Measurements from ENCODE around the gene RGS3. TPM values are rescaled to one million over a fixed set of nuclear protein-coding genes. Genes with fewer than 3 reads are reported as not detected.

The RGS3 gene
- total RNA-seq, 2 experiments from 2014 or later = 51.0 to 51.5 TPM

DNA sequence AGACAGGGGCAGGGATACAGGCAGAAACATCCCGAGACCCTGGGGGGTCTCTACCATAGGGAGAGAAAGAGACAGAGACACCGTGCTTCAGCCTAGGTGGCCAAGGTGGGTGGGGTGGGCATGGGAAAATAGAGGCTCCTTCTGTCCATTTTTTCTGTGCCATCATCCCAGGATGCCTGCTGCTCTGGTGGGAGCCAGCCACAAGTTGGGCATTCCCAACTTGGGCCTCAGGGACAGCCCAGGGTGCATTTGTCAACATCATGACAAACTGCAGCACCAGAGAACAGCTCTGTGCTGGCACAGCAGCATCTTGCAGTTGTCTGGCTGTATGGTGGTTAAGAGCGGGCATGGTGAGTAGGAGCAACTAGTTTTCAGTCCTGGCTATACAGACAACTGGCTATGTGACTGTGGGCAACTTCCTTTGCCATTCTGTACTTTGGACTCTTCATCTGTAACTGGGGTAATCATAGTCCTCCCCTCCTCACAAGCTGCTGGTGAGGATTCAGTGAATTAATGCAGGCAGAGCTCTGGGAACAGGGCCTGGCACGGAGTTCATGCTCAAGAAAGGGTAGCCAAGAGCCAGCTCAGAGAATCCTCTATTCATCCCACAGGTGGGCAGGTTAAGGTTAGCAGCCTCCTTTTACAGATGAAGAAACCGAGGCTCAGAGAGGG, 100.4 kb downstream of the RGS3 start:
- ATAC-seq = no peak
- ChIA-PET CTCF (interaction anchor here (1.1 to 2.4 kb wide), 3 partner anchors 28 to 94 kb away, joined by 3 to 7 read pairs (median 4); no protein-coding TSS in a partner anchor), POLR2A (no interaction called here)
- Mint-ChIP-seq H3K27ac (no peak overlapping the region), H3K4me1 (ENCODE audit: low read depth) (peaks cover 37% of the 10 kb centered on the region), H3K27me3 (no peaks in the 10 kb centered on the region), H3K9me3 (no peaks in the 10 kb centered on the region), H3K36me3 (ENCODE audit: low read depth) (peaks cover 6% of the 10 kb centered on the region), H3K4me3 (no peak overlapping the region)
- no peak for DNase-seq
- TF ChIP-seq, protein P1, sequence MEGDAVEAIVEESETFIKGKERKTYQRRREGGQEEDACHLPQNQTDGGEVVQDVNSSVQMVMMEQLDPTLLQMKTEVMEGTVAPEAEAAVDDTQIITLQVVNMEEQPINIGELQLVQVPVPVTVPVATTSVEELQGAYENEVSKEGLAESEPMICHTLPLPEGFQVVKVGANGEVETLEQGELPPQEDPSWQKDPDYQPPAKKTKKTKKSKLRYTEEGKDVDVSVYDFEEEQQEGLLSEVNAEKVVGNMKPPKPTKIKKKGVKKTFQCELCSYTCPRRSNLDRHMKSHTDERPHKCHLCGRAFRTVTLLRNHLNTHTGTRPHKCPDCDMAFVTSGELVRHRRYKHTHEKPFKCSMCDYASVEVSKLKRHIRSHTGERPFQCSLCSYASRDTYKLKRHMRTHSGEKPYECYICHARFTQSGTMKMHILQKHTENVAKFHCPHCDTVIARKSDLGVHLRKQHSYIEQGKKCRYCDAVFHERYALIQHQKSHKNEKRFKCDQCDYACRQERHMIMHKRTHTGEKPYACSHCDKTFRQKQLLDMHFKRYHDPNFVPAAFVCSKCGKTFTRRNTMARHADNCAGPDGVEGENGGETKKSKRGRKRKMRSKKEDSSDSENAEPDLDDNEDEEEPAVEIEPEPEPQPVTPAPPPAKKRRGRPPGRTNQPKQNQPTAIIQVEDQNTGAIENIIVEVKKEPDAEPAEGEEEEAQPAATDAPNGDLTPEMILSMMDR (IDR thresholded peaks at IDR 0.05) = no peak
- intact Hi-C loops (cut with micrococcal nuclease) = no loop called here

DNA sequence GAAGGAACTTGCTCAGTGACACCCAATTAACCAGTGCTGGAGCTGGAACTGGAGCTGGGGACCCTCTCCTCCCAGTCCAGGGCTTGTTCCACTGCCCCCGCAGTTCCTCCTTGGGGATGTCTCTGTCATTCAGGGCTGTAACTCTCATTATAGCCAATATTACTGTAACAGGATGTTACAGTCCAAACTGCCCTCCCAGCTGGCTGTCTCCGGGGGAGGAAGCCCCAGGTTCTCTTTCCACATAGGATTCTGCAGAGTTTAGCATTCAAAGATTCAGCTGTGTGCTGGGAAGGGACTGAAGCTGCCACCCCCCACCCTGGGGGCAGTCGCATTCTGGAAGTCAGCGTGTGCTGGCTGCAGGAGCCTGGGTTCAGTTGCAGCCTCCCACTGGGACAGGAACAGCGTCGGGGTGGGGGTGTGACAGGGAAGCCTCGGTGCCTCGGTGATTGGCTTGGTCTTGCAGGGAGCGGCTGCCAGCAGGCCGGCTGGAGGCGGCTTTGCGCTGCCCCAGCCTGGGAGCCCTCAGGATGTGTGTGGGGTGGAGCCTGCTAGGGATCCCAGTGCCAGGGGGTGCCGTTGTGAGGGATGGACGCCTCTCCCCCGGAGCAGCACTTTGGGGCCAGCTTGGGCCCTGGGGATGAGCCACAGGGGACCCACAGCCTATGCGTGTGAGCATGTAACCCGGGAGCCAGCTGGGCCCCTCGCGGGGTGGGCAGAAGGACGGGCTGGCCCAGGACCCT, 101.1 kb downstream of the RGS3 start:
- H3K27ac Mint-ChIP-seq = no peak overlapping the region

DNA sequence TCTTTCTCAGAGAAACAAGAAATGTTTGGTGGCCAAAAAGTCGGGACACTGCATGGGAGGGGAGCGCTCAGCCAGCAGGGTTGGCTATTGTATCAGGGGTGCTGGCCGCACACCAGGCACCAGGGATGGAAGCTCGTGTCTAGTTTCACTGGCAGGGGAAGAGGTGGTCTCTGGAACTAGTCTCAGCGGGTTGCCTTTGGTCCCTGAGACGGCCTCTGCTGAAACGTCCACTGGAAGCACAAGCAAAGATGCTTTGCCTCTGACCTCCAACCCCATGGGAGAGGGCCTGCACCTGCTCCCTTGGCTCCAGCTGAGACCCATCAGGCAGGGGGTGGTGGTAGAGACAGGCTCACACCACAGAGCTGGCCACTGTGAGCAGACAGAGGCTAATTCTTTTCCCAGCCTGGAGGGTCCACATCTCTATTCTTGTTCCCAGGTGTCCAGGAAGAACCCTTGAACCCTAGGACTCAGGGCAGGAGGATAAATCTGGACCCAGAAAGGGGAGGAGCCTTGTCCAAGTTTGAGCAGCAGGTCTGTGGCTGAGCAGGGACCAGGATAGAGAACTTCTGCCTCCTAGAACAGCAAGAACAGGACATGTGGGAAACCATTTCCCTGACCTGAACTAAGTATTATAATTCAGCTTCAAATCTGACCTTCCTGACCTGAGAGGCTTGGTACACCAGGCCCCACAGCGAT, 102.6 kb downstream of the RGS3 start:
- TF ChIP-seq, protein P1 (IDR thresholded peaks at IDR 0.05) = no peak
- H3K27me3 Mint-ChIP-seq = no peaks in the 10 kb centered on the region
- ChIA-PET POLR2A (interaction anchor here (1.4 kb wide), 1 partner anchor 12 kb away, joined by 3 read pairs; no protein-coding TSS in a partner anchor), CTCF (interaction anchor here (2.4 kb wide), 1 partner anchor 92 kb away, joined by 7 read pairs; no protein-coding TSS in a partner anchor)
- no peaks in the 10 kb centered on the region for H3K9me3 Mint-ChIP-seq
- intact Hi-C loops (cut with micrococcal nuclease) = no loop called here
- H3K4me1 Mint-ChIP-seq (ENCODE audit: low read depth) = peaks cover 37% of the 10 kb centered on the region
- no peak overlapping the region for H3K27ac Mint-ChIP-seq
- ATAC-seq = no peak
- DNase-seq = no peak
- peaks cover 9% of the 10 kb centered on the region for H3K36me3 Mint-ChIP-seq (ENCODE audit: low read depth)
- no peak overlapping the region for H3K4me3 Mint-ChIP-seq

More for the DNA sequence above, 101.1 kb downstream of the RGS3 start:
- H3K36me3 Mint-ChIP-seq (ENCODE audit: low read depth) = peaks cover 6% of the 10 kb centered on the region
- TF ChIP-seq, protein P1 (IDR thresholded peaks at IDR 0.05) = no peak
- intact Hi-C loops (cut with micrococcal nuclease) = no loop called here
- DNase-seq (no peak), ATAC-seq (no peak)
- ChIA-PET POLR2A (interaction anchor here (1.4 kb wide), 1 partner anchor 10 kb away, joined by 3 read pairs; no protein-coding TSS in a partner anchor), CTCF (interaction anchor here (1.4 to 2.4 kb wide), 2 partner anchors 91 to 93 kb away, joined by 4 to 7 read pairs; no protein-coding TSS in a partner anchor)
- H3K27me3 Mint-ChIP-seq = no peaks in the 10 kb centered on the region
- no peaks in the 10 kb centered on the region for H3K9me3 Mint-ChIP-seq
- H3K4me1 Mint-ChIP-seq (ENCODE audit: low read depth) = peaks cover 37% of the 10 kb centered on the region
- H3K4me3 Mint-ChIP-seq = no peak overlapping the region

GRCh38 chr9:113566712-113567071, 103.2 kb downstream of the RGS3 start:
- peaks cover 8% of the 10 kb centered on the region for H3K36me3 Mint-ChIP-seq (ENCODE audit: low read depth)
- no peaks in the 10 kb centered on the region for H3K27me3 Mint-ChIP-seq
- H3K4me3 Mint-ChIP-seq = no peak overlapping the region
- H3K9me3 Mint-ChIP-seq = no peaks in the 10 kb centered on the region
- CTCF ChIA-PET = interaction anchor here (2.4 kb wide), 1 partner anchor 91 kb away, joined by 7 read pairs; no protein-coding TSS in a partner anchor
- no peak overlapping the region for H3K27ac Mint-ChIP-seq
- intact Hi-C loops (cut with micrococcal nuclease) = no loop called here
- ATAC-seq (no peak), DNase-seq (no peak)
- TF ChIP-seq, protein P1 (IDR thresholded peaks at IDR 0.05) = no peak
- H3K4me1 Mint-ChIP-seq (ENCODE audit: low read depth) = peaks cover 38% of the 10 kb centered on the region
- POLR2A ChIA-PET = no interaction called here

All from activated CD8-positive, alpha-beta T cell treated with anti-CD3 and anti-CD28 coated beads for 36 hours (primary cell).